ENCODE results near the gene TRIM33. TPM values are rescaled to one million over a fixed set of nuclear protein-coding genes. Genes with fewer than 3 reads are reported as not detected.

TRIM33 gene
- total and polyA plus RNA-seq, 2 donors (not counting 3 experiments of a cell fraction or from before 2014, with no cell fraction given), result 10.3 to 29.1 TPM

- ChIA-PET CTCF (no interaction called here), POLR2A (no interaction called here)
- FAIRE-seq (no peak), DNase-seq (ENCODE audit: low read depth, low spot score) (no peak)
- no peaks in the 10 kb centered on the region for H3K79me2 ChIP-seq (ENCODE audit: control insufficient read depth, insufficient read depth, low read length)
- dilution Hi-C loops (cut with MboI; ENCODE audit: extremely low pct_ligation_motif_present, low sequenced_read_pairs) (no loop called here), intact Hi-C loops (cut with micrococcal nuclease) (no loop called here)
- no peak overlapping the region for H3K9ac ChIP-seq (replicated peaks; ENCODE audit: extremely low read depth, insufficient read depth, low read length)
- no peaks in the 10 kb centered on the region for H4K20me1 ChIP-seq (replicated peaks; ENCODE audit: control insufficient read depth, extremely low read depth, insufficient read depth, low read length)
- H3K9me1 ChIP-seq (replicated peaks; ENCODE audit: control insufficient read depth, extremely low read depth, insufficient read depth, low read length), result no peaks in the 10 kb centered on the region
- H3K4me1 ChIP-seq (ENCODE audit: control insufficient read depth, extremely low read depth, insufficient read depth, low read length), result peaks cover 4% of the 10 kb centered on the region
- H3K36me3 ChIP-seq (ENCODE audit: control insufficient read depth in 2 of 2, extremely low read depth in 1 of 2, insufficient read depth in 2 of 2, low read length in 2 of 2), result no peaks in the 10 kb centered on the region
- H3K9me3 ChIP-seq (replicated peaks; ENCODE audit: control insufficient read depth, insufficient read depth, low read length), result no peaks in the 10 kb centered on the region
- no peak overlapping the region for H2AFZ ChIP-seq (ENCODE audit: low read depth, low read length)
- BruUV-seq (replicated peaks), result no TSS peak
- no peak overlapping the region for H3K4me2 ChIP-seq (ENCODE audit: insufficient read depth, low read length)
- H3K27ac ChIP-seq (ENCODE audit: insufficient read depth, low read depth, low read length), result no peak overlapping the region
- TF ChIP-seq MYC (IDR thresholded peaks at IDR 0.05; ENCODE audit: low read depth, low read length) (no peak), EZH2 (IDR thresholded peaks at IDR 0.05; ENCODE audit: borderline replicate concordance, low read depth, low read length, severe bottlenecking) (no peak), GATA2 (IDR thresholded peaks at IDR 0.05; ENCODE audit: insufficient read depth, insufficient read length, low read depth, low read length) (no peak), JUN (IDR thresholded peaks at IDR 0.05; ENCODE audit: borderline replicate concordance, insufficient read depth, insufficient read length, low read depth) (no peak), POLR2A (IDR thresholded peaks at IDR 0.05; ENCODE audit: low read depth, low read length) (no peak), POLR2AphosphoS5 (IDR thresholded peaks at IDR 0.05; ENCODE audit: insufficient read depth, low read depth, low read length) (no peak)
- peaks cover 0 to 2% of the 10 kb centered on the region in 2 experiments for H3K27me3 ChIP-seq (ENCODE audit: control insufficient read depth in 2 of 2, insufficient read depth in 2 of 2, low read length in 2 of 2)
- H3K4me3 ChIP-seq (replicated peaks in 1 of 3; ENCODE audit: insufficient read depth in 1 of 3, low read depth in 1 of 3, low read length in 3 of 3), result no peak overlapping the region
These were observed 24.4 kb upstream of the TRIM33 start for GRCh38 chr1:114535401-114535800.

DNA sequence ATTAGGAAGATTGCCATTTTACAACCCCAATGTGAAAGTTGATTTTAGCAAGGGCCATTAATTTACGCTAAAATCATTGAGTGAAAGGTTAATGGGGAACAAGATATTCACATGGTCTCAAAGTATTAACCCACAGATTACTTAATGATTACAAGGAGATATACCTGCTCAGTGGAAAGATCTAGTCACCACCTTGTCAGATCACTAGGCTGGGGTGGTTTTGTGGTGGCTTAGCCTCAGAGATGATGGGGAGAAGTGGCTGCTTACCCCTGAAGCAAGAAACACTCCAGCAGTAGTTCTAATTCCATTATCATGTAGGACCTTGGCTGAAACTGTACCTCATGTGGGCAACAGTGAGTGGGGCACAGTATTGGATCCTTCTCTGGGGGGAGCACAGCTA lies 20.1 kb upstream of the TRIM33 start:
- intact Hi-C loops (cut with micrococcal nuclease) (no loop called here), dilution Hi-C loops (cut with MboI; ENCODE audit: extremely low pct_ligation_motif_present, low sequenced_read_pairs) (no loop called here)
- Histone ChIP-seq H4K20me1 (replicated peaks; ENCODE audit: control insufficient read depth, extremely low read depth, insufficient read depth, low read length) (no peaks in the 10 kb centered on the region), H3K27me3 (ENCODE audit: control insufficient read depth in 2 of 2, insufficient read depth in 2 of 2, low read length in 2 of 2) (no peaks in the 10 kb centered on the region), H3K4me3 (replicated peaks in 1 of 3; ENCODE audit: insufficient read depth in 1 of 3, low read depth in 1 of 3, low read length in 3 of 3) (no peak overlapping the region), H2AFZ (ENCODE audit: low read depth, low read length) (no peak overlapping the region), H3K4me1 (ENCODE audit: control insufficient read depth, extremely low read depth, insufficient read depth, low read length) (no peaks in the 10 kb centered on the region), H3K4me2 (ENCODE audit: insufficient read depth, low read length) (no peak overlapping the region), H3K79me2 (ENCODE audit: control insufficient read depth, insufficient read depth, low read length) (no peaks in the 10 kb centered on the region), H3K9me3 (replicated peaks; ENCODE audit: control insufficient read depth, insufficient read depth, low read length) (no peaks in the 10 kb centered on the region), H3K27ac (ENCODE audit: insufficient read depth, low read depth, low read length) (no peak overlapping the region), H3K36me3 (ENCODE audit: control insufficient read depth in 2 of 2, extremely low read depth in 1 of 2, insufficient read depth in 2 of 2, low read length in 2 of 2) (no peaks in the 10 kb centered on the region), H3K9me1 (replicated peaks; ENCODE audit: control insufficient read depth, extremely low read depth, insufficient read depth, low read length) (no peaks in the 10 kb centered on the region), H3K9ac (replicated peaks; ENCODE audit: extremely low read depth, insufficient read depth, low read length) (no peak overlapping the region)
- DNase-seq (ENCODE audit: low read depth, low spot score) (no peak), FAIRE-seq (no peak)
- ChIA-PET CTCF (no interaction called here), POLR2A (no interaction called here)
- BruUV-seq (replicated peaks), result no TSS peak
- TF ChIP-seq CTCF (IDR thresholded peaks at IDR 0.05; ENCODE audit: extremely low read depth in 1 of 2, insufficient read depth in 1 of 2, low read depth in 1 of 2, low read length in 2 of 2) (no peak), JUN (IDR thresholded peaks at IDR 0.05; ENCODE audit: borderline replicate concordance, insufficient read depth, insufficient read length, low read depth) (no peak), EZH2 (IDR thresholded peaks at IDR 0.05; ENCODE audit: borderline replicate concordance, low read depth, low read length, severe bottlenecking) (no peak), MYC (IDR thresholded peaks at IDR 0.05; ENCODE audit: low read depth, low read length) (no peak), FOS (IDR thresholded peaks at IDR 0.05; ENCODE audit: borderline replicate concordance, insufficient read depth, low read length) (no peak), POLR2AphosphoS5 (IDR thresholded peaks at IDR 0.05; ENCODE audit: insufficient read depth, low read depth, low read length) (no peak), POLR2A (IDR thresholded peaks at IDR 0.05; ENCODE audit: low read depth, low read length) (no peak), GATA2 (IDR thresholded peaks at IDR 0.05; ENCODE audit: insufficient read depth, insufficient read length, low read depth, low read length) (no peak)
- TF ChIP-seq, protein P1, sequence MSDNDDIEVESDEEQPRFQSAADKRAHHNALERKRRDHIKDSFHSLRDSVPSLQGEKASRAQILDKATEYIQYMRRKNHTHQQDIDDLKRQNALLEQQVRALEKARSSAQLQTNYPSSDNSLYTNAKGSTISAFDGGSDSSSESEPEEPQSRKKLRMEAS (IDR thresholded peaks at IDR 0.05; ENCODE audit: insufficient read depth, insufficient read length), result no peak

All from endothelial cell of umbilical vein (primary cell).